Neural crest cell (in vitro differentiated cells): ENCODE measurements around the gene DUS1L. TPM values are rescaled to one million over a fixed set of nuclear protein-coding genes. Genes with fewer than 3 reads are reported as not detected.
A peak's percentile ranks its signal among the peaks of the same experiment; 100 is the strongest.

Experiments
- DNase-seq: peaks from one replicate; pipeline ENCODE4 v3.0.0; 2021; ENCODE audit warnings: low read depth, mixed read lengths, low spot score
- H3K27ac Mint-ChIP-seq: one replicate; pipeline ENCODE4 v1.8.0; 2021; ENCODE audit warnings: mild to moderate bottlenecking, mixed read lengths; ENCODE audit not compliant: unreplicated experiment
- H3K27me3 Mint-ChIP-seq: 2 replicates; pipeline ENCODE4 v1.8.0; 2021; ENCODE audit warnings: low read depth, mild to moderate bottlenecking, mixed read lengths
- H3K36me3 Mint-ChIP-seq: 2 replicates; pipeline ENCODE4 v1.8.0; 2021; ENCODE audit warnings: low read depth, mild to moderate bottlenecking, mixed read lengths
- H3K4me1 Mint-ChIP-seq: 2 replicates; pipeline ENCODE4 v1.8.0; 2021; ENCODE audit warnings: mixed read lengths
- H3K4me3 Mint-ChIP-seq: one replicate; pipeline ENCODE4 v1.8.0; 2021; ENCODE audit warnings: mild to moderate bottlenecking, mixed read lengths
- H3K9me3 Mint-ChIP-seq: 2 replicates; pipeline ENCODE4 v1.8.0; 2021; ENCODE audit warnings: mixed read lengths
- total RNA-seq: library from RNA; stranded (reverse); gene quantifications from 2 replicates; pipeline ENCODE4 v1.2.1, GENCODE V29; 2021
- TF ChIP-seq, protein P1 (sequence below): fragments of 200-600 bp; sonication (generic); conservative IDR thresholded peaks from 2 replicates; pipeline ENCODE4 v1.5.0; 2021; ENCODE audit warnings: antibody characterized with exemption, mild to moderate bottlenecking

DUS1L gene
- total RNA-seq, 1 donor from 2014 or later = 131 TPM

- TF ChIP-seq, protein P1, sequence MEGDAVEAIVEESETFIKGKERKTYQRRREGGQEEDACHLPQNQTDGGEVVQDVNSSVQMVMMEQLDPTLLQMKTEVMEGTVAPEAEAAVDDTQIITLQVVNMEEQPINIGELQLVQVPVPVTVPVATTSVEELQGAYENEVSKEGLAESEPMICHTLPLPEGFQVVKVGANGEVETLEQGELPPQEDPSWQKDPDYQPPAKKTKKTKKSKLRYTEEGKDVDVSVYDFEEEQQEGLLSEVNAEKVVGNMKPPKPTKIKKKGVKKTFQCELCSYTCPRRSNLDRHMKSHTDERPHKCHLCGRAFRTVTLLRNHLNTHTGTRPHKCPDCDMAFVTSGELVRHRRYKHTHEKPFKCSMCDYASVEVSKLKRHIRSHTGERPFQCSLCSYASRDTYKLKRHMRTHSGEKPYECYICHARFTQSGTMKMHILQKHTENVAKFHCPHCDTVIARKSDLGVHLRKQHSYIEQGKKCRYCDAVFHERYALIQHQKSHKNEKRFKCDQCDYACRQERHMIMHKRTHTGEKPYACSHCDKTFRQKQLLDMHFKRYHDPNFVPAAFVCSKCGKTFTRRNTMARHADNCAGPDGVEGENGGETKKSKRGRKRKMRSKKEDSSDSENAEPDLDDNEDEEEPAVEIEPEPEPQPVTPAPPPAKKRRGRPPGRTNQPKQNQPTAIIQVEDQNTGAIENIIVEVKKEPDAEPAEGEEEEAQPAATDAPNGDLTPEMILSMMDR = no peak
- Mint-ChIP-seq H3K4me1 (no peaks in the 10 kb centered on the region), H3K9me3 (no peaks in the 10 kb centered on the region), H3K4me3 (no peak overlapping the region), H3K27me3 (no peaks in the 10 kb centered on the region), H3K27ac (no peak overlapping the region), H3K36me3 (peaks cover 2% of the 10 kb centered on the region)
- no peak for DNase-seq
Measured at GRCh38 chr17:82081966-82082365, 16.4 kb upstream of the DUS1L start.

DNA sequence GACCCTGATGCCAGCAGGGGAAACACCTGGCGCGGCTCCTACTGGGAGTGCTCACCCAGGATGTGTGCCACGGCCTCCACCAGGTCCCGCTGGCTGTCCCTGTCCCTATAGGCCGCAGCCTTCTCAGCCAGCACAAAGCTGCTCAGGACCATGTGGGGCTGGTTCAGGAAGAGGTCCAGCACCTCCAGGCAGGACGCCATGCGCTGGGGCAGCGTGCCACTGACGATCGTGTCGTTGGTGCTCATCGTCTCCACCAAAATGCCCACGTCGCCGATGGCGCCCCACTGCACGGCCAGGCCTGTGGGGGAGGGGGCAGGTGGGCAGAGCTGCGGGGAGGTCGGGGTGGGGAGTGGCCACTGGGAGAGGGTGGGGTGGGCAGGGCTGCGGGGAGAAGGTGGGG is 15.9 kb upstream of the DUS1L start:
- Mint-ChIP-seq H3K4me1 (no peaks in the 10 kb centered on the region), H3K9me3 (no peaks in the 10 kb centered on the region), H3K4me3 (no peak overlapping the region), H3K36me3 (peaks cover 2% of the 10 kb centered on the region), H3K27ac (no peak overlapping the region), H3K27me3 (no peaks in the 10 kb centered on the region)
- TF ChIP-seq, protein P1 = no peak
- no peak for DNase-seq

- H3K27ac Mint-ChIP-seq = no peak overlapping the region
- DNase-seq = no peak
Measured at GRCh38 chr17:82080789-82081464, 15.3 kb upstream of the DUS1L start.

DNA sequence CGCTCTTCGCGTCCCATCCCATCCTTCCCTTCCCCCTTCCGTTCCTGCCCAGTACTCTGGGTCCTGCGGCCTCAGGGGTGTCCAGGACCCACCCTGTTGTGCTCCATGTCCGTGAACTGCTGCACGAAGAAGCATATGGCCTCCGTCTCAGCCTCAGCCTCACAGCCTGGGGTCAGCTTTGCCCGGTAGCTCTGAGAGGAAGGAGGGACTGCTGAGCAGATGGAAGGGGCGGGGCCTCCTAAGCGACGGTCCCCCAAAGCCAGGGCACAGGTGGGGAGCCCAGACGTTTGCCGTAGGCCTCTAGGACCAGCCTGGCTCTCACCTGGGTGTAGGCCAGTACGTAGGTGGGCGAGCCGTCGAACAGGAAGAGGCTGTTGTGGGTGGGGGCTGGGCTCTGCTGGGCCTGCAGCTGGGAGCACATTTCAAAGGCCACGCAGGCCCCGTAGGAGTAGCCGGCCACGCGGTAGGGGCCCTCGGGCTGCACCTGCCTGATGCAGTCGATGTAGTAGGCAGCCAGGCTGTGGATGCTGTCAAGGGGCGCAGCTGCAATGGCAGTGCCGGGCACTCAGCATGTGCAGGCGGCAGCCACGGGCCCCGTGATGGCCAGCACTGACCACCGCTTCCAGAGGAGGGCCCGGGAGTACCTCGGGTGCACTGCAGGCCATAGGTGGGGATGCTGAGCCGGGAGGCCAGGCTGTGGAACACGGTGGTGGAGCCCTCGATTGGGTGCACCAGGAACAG is 14.6 kb upstream of the DUS1L start:
- H3K27me3 Mint-ChIP-seq = peaks cover 8% of the 10 kb centered on the region
- no peak overlapping the region for H3K27ac Mint-ChIP-seq
- no peaks in the 10 kb centered on the region for H3K9me3 Mint-ChIP-seq
- H3K36me3 Mint-ChIP-seq = peaks cover 2% of the 10 kb centered on the region
- TF ChIP-seq, protein P1 = no peak
- DNase-seq = no peak
- no peaks in the 10 kb centered on the region for H3K4me1 Mint-ChIP-seq
- peak overlapping the region; percentile 47 for H3K4me3 Mint-ChIP-seq

More at GRCh38 chr17:82080789-82081464, 15.3 kb upstream of the DUS1L start:
- TF ChIP-seq, protein P1 = no peak
- H3K9me3 Mint-ChIP-seq = no peaks in the 10 kb centered on the region
- H3K4me3 Mint-ChIP-seq = no peak overlapping the region
- H3K4me1 Mint-ChIP-seq = no peaks in the 10 kb centered on the region
- peaks cover 2% of the 10 kb centered on the region for H3K36me3 Mint-ChIP-seq
- H3K27me3 Mint-ChIP-seq = peaks cover 3% of the 10 kb centered on the region

- TF ChIP-seq, protein P1 = no peak
- Mint-ChIP-seq H3K9me3 (no peaks in the 10 kb centered on the region), H3K27ac (peak overlapping the region; percentile 27), H3K4me3 (no peak overlapping the region), H3K27me3 (peaks cover 11% of the 10 kb centered on the region), H3K36me3 (peaks cover 2% of the 10 kb centered on the region), H3K4me1 (no peaks in the 10 kb centered on the region)
- no peak for DNase-seq
Measured at GRCh38 chr17:82079001-82079677, 13.5 kb upstream of the DUS1L start.
